Measurements from ENCODE around the gene PRPF40B.
"Not testable (repeated sequence)": the region's sequence is repeated elsewhere in the genome, so short reads cannot be mapped to it uniquely, and the experiment has no call there.

Gene PRPF40B

DNA sequence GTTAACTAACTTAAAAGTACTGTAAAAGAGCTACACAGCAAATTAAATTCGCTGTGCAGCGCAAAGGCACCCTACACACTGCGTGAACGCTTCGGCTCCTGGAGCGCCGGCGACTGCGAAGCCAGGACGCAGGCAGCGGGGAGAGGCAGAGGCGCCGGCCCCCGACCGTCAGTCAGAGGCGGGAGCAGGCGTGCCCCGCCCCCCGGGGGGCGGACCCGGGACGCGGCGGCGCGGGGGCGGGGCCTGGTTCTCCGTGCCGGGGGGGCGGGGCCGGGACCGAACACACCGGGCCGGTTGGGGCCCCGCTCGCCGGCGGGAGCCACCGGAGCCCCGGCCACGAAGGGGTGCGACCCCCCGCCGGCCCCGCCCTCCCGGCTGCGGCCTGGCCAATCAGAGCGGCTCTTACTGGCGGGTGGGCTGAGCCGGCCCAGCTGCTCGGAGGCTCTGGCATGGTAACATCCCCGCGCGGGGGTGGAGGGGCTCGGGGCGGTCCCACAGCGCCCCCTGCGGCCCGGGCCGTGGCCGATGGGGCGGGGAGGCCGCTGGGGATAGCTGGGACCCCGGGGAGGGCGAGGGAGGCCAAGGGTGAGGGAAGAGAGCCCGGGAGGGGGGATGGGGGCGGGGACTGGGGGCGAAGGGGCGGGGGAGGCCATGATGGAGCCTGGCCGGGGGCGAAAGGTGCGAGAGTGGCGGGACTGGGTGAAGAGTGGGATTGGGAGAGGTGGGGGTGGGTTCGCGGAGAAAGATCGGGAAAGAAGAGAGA is at the start of gene PRPF40B:
TSS of gene PRPF40B (plus strand) at position 420 of the 763 bp plus-strand sequence. CDS start at position 450, 30 bp downstream.
- DNase-seq (ENCODE audit: low spot score) = peak; percentile 99

DNA sequence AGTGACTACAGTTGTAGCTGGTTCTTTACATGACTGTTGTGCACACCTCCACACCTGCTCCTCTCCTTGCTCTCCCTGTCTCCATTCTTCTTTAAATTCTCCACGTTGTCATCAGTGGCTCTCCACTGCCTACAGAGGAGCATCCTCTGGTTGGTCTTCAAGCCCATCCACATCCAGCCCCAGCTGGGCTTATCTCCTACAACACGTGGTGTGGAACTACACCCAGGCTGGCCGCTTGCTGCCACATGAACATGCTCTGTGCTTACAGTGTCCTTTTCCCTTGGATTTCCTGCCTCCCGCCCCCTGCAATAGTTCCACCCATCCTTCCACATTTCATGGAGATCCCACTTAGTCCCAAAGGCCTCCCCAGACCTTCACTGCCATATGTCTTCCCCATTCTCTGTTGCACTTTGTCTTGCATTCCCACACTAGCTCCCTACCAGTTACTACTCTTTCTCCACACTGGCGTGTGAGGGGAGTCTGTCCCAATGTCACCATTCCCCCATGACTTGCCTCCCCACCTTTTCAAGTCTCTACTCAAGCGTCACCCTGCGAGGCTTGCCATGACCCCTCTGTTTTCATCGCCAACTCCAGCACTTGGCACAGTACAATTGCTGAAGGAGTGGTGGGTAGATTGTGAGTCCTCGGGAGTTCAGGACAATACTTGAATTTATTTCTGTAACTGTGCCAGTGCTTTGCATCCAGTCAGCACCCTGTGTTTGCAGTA is 45.6 kb upstream of the PRPF40B start:
- DNase-seq (ENCODE audit: low spot score) = no peak

DNA sequence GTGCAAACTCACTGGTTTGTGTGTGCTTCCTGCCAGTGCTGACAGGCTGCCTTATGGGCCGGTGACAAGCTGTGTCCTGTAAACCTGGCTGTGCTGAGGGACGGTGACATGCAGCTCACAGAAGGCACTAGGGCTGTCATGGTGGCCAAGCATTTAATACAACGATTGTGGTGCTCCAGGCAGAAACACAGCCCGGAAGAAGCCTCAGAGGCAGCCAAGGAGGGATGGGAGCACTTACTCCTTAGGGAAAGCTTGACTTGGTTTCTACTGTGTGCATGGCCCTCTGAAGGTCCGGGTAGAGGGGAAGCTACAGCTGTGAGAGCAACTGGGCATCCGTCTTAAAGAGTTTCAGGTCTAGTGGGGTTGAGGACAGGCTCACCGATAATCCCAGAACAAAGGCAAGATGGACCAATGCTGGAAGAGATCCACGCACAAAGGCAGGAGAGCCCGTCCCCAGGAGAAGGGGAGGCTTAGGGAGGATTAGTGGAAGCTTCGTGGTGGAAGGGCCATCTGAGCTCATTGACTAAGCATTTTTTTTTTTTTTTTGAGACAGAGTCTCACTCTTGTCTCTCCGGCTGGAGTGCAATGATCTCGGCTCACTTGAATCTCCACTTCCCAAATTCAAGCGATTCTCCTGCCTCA is 44.8 kb upstream of the PRPF40B start:
- DNase-seq (ENCODE audit: low spot score) = no peak

DNA sequence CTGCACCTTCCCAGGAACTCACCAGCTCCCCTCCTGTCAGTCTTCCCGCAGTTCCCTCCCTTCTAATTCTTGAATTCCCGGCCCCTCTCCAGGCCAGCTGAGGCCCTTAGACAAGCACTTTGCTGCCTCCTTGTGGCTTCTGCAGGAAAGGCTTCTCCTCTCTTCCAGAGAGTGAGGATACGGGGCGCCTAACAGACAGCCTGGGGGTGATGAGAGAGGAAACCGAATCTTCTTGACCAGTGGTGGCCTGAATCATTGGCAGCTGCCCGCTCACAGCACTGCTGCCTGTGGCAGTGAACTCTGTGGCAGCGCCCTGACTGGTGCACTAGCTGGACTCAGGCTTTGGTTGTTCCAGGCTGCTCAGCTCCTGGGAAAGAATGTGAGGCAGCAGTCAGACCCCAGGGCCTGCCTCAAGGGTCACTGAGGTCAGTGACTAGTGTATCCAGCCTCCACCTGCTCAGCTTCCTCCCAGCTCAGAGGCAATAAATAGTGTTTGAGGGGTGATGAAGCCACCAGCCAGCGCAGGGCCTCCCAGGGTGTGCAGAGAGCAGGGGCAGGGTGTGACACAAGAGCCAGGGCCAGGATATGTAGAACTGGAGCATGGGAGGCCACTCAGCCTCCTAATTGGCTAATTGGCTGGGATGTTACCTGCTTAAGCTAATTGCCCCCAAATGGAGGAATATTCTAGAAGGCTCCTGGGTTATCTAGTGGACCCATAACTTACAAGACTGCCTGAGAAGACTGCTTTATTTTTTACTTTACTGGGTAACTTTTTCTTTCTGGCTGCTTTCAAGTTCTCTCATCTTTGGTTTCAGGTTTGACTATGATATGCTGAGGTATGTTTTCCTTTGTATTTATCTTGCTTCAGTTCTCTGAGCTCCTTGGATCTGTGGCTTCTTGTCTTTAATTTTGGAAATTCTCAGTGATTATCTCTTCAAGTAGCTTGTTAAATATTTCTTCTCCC is 42.5 kb upstream of the PRPF40B start:
- peak; percentile 96 for DNase-seq (ENCODE audit: low spot score)

DNA sequence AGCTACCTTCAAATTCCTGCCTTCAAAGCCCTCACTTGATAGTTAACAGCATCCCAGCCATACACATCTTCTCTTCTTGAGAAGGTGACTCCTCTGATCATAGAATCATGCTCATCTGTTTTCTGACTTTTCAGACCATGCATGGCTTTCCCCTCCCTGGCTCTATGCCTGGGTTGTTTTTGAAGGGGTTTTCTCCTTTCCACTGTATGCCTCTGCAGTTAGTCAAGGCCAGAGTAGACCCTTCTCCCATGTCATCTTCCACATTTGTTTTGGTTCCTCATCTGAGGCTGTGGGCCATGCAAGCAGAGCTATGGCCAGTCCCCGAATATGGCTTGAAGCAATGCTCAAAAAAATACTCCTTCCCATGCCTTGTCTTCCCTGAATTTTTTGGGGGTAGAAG is 41.2 kb upstream of the PRPF40B start:
- no peak for DNase-seq (ENCODE audit: low spot score)

DNA sequence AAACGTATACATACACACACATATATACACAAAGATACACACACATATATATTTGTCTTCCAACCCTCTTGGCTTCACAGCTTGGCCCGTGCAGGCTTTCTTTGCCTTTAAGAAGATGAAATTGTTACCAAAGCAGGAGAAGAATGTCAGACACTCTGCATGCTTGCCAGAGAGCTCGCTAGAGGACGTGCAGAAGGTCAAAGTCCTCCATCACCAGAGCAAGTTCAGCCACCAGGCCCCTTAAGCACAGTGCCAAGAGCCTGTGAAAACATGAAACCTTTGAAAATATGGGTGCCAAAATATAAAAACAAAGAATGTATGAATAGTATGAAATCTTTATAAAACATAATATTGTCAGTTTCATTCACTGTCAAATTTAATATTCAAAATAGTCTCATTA is 40.5 kb upstream of the PRPF40B start:
- no peak for DNase-seq (ENCODE audit: low spot score)

DNA sequence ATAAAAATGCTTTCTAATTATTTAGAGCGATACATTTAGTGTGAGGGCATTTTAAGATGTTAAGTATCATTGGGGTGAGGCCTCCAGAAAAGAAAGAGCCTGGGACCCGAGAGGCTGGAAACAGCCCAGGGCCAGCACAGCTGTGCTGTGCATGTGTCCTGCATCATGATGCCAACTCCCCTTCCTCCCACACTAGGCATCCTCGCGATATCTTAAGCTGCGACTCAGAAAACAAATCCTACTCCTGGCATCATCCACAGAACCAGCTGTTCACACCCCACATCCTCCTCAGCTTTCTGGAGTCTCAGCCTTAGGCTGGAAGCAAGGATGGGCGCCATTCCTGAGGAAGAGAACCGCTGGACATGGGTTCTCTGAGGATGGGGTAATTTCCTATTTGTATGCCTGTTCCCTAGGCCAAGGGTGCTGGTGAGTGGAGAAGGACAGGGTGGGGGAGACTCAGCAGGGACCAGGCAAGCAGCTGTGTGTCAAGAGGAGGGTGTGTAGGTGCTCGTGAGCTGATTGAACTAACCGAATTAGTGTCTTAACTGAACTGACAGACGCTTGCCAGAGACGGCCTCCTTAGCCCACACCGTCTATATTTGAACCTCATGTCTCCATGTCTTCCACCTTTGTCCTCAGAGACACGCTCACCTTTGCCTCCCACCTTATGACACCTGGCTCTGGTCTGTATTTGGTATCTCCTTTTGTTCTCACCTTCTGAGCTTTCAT is 39.8 kb upstream of the PRPF40B start:
- DNase-seq (ENCODE audit: low spot score) = no peak

DNA sequence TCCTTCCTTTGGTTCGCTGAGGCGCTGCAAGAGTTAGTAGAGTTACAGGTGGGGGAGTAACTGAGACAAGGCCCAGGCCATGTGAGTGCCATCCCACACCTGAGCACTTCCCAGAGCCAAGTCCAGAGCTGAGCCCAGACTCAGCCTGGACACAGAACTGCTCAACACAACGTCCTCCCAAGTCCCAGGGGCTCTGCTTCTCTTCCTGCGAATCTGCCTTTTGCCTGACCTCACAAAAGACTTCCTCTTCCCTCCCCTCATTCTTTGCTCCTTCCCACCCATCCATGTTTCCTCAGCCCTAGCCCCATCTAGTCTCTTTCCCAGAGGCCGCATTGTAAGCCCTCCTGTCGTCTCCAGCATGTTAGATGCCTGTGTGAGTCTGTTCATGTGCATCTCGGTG is 38.8 kb upstream of the PRPF40B start:
- no peak for DNase-seq (ENCODE audit: low spot score)

DNA sequence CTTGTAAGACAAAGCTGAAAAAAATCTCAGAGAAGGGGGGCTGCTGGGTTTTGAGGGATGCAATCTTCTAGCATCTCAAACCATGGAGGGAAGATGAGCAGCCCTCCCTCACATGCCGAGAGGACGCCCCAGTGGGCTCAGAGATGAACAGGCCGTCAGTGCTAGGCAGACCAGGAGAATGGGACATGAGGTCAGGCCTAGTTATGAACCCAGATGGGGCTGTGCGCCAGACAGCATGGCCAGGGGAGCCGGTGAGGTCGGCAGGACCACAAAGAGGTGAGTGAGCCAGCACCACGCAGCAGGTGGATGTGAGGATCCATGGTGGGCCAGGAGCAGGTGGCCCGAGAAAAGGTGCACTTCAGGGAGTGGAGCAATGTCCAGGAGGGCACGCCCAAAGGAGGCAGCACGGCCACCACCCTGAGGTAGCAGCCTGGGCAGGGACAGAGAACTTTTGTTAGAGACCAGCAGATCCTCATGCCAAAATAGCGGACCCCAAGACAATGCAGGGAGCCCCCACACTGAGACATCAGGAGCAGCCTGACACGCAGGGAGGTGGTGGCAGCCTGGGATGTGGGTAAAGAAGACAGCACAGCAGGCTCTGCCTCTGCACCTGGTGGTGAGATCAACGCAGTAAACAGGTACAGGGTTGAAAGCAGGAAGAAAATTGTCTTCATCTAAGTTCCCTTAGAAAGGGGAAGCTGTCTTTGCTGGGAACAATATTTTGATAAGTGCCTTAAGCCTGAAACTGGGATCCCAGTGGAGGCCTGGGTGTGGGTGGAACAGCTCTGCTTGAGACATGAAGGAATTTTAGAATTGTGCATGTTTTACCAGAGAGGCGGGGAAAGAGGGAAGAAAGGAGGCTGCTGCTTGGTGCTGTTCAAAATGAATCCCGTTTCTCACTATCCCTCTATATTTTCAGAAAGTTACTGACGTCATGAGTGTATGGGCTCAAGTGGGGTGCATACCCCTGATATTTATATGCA is 37.6 kb upstream of the PRPF40B start:
- no peak for DNase-seq (ENCODE audit: low spot score)

DNA sequence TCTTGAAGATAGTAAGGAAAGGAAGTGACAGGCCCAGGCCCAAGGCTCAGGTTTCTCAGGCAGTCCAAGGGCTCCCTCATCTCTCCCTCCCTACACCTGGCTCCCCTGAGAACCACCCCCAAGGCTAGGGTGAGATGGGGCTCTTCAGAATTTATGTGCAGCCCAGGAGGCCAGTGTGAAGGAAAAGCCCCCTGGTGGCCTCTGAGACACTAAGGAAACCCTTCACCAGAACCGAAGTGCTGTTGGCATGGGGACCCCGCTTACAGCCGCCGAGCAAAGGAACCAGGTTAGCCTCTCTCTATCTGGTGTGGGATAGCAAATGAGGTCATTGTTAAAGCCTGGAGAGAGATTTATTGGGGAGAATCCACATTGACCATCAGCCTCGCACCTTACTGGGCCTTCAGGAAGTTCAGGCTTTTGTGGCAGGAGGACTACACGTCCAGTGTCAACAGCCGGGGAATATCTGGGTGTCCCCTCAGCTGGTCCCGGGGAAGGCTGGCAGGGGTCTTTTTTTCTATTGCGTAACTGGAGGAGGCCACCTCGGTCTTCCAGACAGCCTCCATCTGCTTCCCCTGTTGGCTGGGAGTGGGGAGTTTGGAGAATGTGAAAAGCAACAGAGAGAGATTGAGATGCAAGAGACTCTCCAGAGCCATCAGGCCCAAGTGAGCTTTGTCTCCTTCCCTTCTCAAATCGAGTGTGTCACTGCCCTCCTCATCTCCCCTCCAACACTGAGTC is 36.0 kb upstream of the PRPF40B start:
- DNase-seq (ENCODE audit: low spot score) = no peak

DNA sequence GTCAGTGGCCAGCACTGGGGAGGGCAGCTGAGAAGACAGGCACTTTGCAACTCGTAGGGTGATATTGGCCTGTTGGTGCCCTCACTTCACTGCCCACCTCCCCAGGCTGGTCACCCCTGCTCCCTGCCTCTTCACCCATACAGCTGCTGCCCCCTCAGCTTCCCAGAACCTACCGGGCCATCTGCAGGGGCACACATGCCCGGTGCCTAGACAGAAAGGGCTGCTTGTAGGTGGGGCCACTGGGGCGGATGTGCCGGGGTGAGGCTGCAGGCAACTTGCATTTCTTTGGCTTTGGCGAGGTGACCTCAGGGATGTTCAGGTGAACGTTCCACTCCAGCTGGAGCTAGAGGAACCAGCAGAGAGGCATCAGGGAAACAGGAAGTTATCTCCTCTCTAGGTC is 35.1 kb upstream of the PRPF40B start:
- DNase-seq (ENCODE audit: low spot score) = no peak

DNA sequence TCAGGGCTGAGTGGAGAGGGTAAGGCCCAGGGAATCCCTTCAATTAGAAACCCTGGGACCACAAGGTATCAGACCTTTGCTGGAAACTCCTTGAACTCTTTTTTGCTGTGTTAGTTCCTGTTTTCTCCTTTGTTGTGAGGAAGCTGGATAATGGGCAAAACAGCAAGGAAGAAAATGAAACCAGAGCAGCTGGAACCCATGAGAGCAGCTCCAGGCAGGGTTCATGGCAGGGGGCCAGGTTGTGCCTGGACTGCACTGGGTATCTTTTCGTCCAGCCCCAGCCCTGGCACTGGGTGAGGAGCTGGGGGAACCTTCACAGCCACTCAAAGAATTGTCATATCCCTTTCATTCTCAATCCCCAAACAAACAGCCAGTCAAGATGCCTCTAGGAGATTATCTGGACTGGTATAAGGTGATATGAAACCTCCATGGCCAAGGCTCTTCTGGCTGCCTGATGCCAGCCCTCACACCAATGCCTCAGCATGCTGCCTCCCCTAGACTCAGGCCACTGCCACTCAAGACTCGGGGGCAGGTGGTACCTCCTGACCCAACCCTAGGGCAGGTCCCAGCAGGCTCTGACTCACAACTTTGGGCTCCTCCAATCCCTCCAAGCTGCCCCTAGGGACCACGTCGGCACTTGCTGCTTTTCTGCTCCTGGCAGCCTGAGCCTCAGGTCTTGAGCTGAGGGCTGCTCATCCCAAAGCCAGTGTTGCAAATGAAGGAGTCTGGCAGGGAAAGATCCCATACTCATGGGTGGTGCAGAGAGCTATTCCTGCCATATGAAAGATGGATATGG is 34.4 kb upstream of the PRPF40B start:
- DNase-seq (ENCODE audit: low spot score) = no peak

DNA sequence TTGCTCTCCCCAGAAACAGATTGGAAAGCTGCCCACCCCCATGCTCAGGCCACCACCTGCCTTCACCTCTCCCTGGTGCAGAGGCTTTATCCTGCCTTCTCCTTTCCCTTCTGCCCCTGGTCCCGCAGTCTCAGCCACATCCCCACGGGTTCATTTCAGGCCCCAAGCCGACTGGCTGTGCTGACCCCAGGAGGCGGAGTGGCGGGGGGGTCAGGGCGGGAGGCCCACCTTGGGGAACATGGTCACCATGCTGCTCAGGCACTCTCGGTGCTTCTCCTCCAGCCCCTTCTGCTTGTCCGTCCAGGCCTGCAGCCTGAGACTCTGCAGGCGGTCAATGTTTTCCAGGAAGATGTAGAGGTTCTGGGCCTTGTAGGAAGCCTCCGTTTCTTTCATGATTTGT is 24.8 kb upstream of the PRPF40B start:
- no peak for DNase-seq (ENCODE audit: low spot score)

DNA sequence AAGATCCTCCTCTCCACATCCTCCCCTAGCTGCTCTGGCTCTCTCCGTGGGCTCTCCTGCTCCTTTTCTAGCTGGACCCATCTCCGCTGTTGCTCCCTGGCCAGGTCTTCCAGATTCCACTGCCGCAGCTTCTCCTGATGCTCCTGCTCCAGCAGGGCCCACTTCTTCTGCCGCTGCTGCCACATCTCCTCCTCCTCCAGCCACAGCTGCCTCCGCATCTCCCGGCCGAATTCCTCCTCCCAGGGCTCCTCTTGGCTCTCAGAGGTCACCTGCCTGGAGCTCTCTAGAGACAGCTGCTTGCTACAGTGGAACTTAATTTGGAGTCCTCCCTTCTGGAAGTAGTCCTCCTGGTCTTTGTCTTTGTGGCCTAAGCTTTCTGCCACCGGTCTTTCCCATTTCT is 23.4 kb upstream of the PRPF40B start:
- no peak for DNase-seq (ENCODE audit: low spot score)

DNA sequence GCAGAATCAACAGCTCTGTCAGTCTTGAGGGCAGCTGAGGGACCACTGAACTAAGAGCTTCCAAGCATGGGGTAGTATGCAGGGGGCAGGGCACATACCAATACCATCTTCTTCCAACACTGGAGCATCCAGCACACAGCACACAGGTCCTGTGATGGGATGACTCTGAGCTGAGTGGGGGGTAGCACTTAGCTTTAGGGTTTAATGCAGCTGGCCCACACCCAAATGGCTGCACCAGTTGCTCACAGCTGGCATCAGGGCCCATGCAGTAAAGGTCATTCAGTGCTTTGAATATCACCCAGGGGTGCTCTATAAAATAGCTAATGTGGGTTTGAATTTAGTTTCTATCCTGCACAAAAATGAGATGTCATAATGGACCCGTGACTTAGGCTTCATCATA is 19.6 kb upstream of the PRPF40B start:
- DNase-seq (ENCODE audit: low spot score) = no peak

DNA sequence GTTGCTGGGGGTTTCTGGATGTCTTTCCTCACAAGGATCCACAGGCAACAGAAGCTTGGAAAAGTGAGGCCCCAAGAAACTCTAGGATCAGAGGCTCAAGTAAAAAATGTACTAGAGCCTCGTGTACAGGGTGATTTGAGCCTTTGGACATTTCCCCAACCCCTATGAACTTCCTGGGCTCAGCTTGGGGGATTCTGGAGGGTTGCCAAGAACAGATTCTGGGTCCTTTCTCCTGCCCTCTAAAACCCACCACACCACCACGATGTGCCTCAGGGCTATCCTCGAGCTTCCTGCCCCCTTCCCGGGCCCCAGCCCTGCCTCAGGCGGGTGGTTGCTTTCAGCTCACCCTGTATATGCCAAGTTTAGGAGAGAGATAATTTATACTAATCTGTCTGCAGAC is 18.5 kb upstream of the PRPF40B start:
- no peak for DNase-seq (ENCODE audit: low spot score)

DNA sequence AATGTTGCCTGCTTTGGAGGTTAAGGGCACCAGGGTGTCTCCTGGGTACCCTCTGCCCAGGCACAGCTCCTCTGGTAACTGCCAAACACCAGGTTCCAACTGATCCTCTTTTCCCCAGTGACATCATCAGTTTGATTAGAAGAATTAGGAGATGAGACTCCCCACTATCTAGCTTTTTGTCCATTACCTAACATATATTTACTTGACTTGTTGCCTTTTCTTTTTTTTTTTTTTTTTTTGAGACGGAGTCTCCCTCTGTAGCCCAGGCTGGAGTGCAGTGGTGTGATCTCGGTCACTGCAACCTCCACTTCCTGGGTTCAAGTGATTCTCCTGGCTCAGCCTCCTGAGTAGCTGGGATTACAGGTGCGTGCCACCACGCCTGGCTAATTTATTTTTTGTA is 17.8 kb upstream of the PRPF40B start, which contains the start of gene FAM186B:
TSS of gene FAM186B (minus strand) at position 101 of the 400 bp plus-strand sequence. CDS start 162 bp downstream, outside the sequence.
- DNase-seq (ENCODE audit: low spot score) = not testable (repeated sequence)
